ENCODE measurements around the gene FMN2. TPM values are rescaled to one million over a fixed set of nuclear protein-coding genes. Genes with fewer than 3 reads are reported as not detected.

FMN2 gene
- total RNA-seq, 1 donor, result not detected

- no peaks in the 10 kb centered on the region for H3K9me3 ChIP-seq (ENCODE audit: low read depth, low read length)
- no peaks in the 10 kb centered on the region for H3K4me1 ChIP-seq (ENCODE audit: insufficient read depth, low read length)
- no peak overlapping the region for H3K4me3 ChIP-seq (ENCODE audit: low read length)
Measured at GRCh38 chr1:240232530-240232929, 140.8 kb downstream of the FMN2 start.

GRCh38 chr1:240234485-240235210 lies 143.0 kb downstream of the FMN2 start:
- no peaks in the 10 kb centered on the region for H3K4me1 ChIP-seq (ENCODE audit: insufficient read depth, low read length)
- H3K9me3 ChIP-seq (ENCODE audit: low read depth, low read length), result no peaks in the 10 kb centered on the region
- H3K4me3 ChIP-seq (ENCODE audit: low read length), result no peak overlapping the region
- H3K27me3 ChIP-seq (ENCODE audit: insufficient read depth, low read length), result no peaks in the 10 kb centered on the region

More at GRCh38 chr1:240232530-240232929, 140.8 kb downstream of the FMN2 start:
- H3K27me3 ChIP-seq (ENCODE audit: insufficient read depth, low read length), result no peaks in the 10 kb centered on the region

DNA sequence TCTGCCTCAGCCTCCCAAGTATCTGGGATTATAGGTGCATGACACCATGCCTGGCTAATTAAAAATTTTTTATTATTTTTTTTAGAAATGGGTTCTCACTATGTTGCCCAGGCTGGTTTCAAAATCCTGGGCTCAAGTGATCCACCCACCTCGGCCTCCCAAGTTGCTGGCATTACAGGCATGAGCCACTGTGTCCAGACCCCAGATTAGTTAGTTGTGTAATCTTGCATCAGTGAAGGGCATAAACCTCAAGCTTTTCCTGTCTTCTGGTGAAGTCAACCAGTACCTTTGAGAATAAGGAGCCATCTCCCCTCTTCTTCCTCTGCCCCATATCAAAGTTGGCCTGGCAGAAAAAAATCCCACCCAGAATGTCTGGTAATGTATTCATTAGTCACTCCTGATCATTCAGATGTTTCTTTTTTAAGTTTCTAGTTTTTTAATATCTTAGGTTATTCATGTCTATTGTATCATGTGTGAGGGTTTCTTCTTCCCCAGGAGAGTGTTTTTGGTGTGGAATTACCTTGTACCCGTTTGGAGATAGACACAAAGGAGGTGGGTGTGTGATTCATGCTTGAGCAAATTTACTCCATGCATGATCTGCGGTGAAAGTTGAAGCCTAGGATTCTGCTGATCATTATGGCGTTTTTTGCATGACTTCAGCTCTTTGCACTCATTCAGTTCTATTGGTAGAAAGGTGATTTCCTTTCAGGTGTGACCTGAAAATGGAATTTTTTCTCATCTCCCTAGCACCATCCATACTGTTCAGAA lies 144.0 kb downstream of the FMN2 start:
- Histone ChIP-seq H3K4me3 (ENCODE audit: low read length) (no peak overlapping the region), H3K9me3 (ENCODE audit: low read depth, low read length) (no peaks in the 10 kb centered on the region), H3K27me3 (ENCODE audit: insufficient read depth, low read length) (no peaks in the 10 kb centered on the region), H3K4me1 (ENCODE audit: insufficient read depth, low read length) (no peaks in the 10 kb centered on the region)

- Histone ChIP-seq H3K4me3 (ENCODE audit: low read length) (no peak overlapping the region), H3K4me1 (ENCODE audit: insufficient read depth, low read length) (no peaks in the 10 kb centered on the region), H3K27me3 (ENCODE audit: insufficient read depth, low read length) (no peaks in the 10 kb centered on the region), H3K9me3 (ENCODE audit: low read depth, low read length) (no peaks in the 10 kb centered on the region)
Measured at GRCh38 chr1:240237305-240237721, 145.6 kb downstream of the FMN2 start.

- no peaks in the 10 kb centered on the region for H3K9me3 ChIP-seq (ENCODE audit: low read depth, low read length)
- no peaks in the 10 kb centered on the region for H3K27me3 ChIP-seq (ENCODE audit: insufficient read depth, low read length)
Measured at GRCh38 chr1:240239309-240239708, 147.6 kb downstream of the FMN2 start.

GRCh38 chr1:240241278-240241677 lies 149.6 kb downstream of the FMN2 start:
- H3K27me3 ChIP-seq (ENCODE audit: insufficient read depth, low read length), result no peaks in the 10 kb centered on the region
- H3K4me3 ChIP-seq (ENCODE audit: low read length), result no peak overlapping the region
- no peaks in the 10 kb centered on the region for H3K4me1 ChIP-seq (ENCODE audit: insufficient read depth, low read length)
- H3K9me3 ChIP-seq (ENCODE audit: low read depth, low read length), result no peaks in the 10 kb centered on the region

More at GRCh38 chr1:240239309-240239708, 147.6 kb downstream of the FMN2 start:
- no peak overlapping the region for H3K4me3 ChIP-seq (ENCODE audit: low read length)
- no peaks in the 10 kb centered on the region for H3K4me1 ChIP-seq (ENCODE audit: insufficient read depth, low read length)

DNA sequence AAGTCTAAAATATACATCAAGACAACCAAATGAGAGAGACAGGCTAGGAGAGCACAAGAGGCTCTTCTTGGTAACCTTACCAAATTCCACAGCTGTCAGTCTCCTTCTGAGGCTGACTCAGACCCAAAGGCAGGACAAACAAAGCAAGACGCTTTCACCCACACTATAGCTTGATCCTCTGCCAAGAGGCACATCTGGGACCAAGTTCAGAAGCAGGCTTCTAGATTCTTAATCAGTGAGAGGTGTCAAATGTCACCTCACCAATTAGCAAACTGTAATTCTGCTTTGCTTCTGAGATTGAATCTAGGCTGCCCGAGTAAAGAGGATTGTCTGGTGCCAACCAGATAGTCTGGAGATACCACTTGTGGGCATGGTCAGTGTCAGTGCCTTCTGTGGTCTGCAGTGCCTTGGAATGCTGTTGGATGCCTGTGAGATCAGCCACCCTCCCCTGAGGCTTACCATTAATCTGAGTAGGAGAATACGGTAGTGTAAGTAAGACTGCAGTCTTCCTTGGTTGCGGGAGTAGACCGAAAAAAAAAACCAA lies 151.0 kb downstream of the FMN2 start:
- Histone ChIP-seq H3K4me1 (ENCODE audit: insufficient read depth, low read length) (no peaks in the 10 kb centered on the region), H3K9me3 (ENCODE audit: low read depth, low read length) (no peaks in the 10 kb centered on the region), H3K4me3 (ENCODE audit: low read length) (no peak overlapping the region), H3K27me3 (ENCODE audit: insufficient read depth, low read length) (no peaks in the 10 kb centered on the region)

DNA sequence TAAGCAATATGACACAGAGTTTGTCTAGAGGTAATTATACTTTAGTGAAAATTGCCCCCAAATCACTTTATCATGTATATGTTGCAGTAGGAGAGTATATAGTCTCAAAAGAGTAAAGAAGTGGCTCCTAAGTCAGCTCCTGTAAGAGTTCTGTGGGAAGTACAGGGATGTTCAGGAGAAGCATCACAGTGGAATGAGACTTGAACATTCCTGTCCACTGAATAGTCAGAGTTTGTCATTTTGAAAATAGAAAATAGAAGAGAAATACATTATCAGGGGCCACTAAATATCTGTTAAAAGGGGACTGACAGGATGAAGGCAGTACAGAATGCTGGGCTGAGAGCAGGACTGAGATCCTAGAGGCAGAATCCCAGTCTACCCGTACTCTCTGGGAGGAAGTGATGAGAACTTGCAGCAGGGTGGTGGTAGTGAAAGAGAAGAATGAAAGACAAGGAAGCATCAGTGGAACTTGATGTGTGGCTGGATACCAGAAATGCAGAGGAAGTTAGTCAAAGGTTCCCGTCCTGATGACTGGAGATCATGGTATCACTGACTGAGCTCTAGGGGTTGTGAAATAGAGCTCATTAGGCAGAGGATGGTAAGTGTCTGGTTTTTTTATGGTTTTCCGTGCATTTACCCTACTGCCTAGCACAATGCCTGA lies 153.4 kb downstream of the FMN2 start:
- H3K9me3 ChIP-seq (ENCODE audit: low read depth, low read length), result no peaks in the 10 kb centered on the region
- no peaks in the 10 kb centered on the region for H3K27me3 ChIP-seq (ENCODE audit: insufficient read depth, low read length)
- no peak overlapping the region for H3K4me3 ChIP-seq (ENCODE audit: low read length)
- H3K4me1 ChIP-seq (ENCODE audit: insufficient read depth, low read length), result no peaks in the 10 kb centered on the region

GRCh38 chr1:240245629-240246020 lies 153.9 kb downstream of the FMN2 start:
- no peaks in the 10 kb centered on the region for H3K9me3 ChIP-seq (ENCODE audit: low read depth, low read length)
- no peaks in the 10 kb centered on the region for H3K4me1 ChIP-seq (ENCODE audit: insufficient read depth, low read length)
- H3K27me3 ChIP-seq (ENCODE audit: insufficient read depth, low read length), result no peaks in the 10 kb centered on the region
- no peak overlapping the region for H3K4me3 ChIP-seq (ENCODE audit: low read length)

DNA sequence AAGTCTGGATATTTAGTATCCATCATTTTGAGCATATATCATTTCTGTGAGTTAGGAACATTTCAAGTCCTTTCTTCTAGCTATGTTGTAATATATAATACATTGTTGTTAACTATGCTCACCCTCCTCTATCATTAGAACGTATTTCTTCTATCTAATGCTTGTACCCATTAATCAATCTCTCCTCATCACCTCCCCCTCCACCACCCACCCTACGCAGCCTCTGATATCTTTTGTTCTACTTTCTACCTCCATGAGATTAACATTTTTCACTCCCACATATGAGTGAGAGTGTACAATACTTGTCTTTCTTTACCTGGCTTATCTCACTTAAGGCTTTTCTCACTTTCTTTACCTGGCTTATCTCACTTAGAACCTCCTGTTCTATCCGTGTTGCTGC lies 156.2 kb downstream of the FMN2 start:
- no peaks in the 10 kb centered on the region for H3K27me3 ChIP-seq (ENCODE audit: insufficient read depth, low read length)
- H3K9me3 ChIP-seq (ENCODE audit: low read depth, low read length), result no peaks in the 10 kb centered on the region
- no peaks in the 10 kb centered on the region for H3K4me1 ChIP-seq (ENCODE audit: insufficient read depth, low read length)
- no peak overlapping the region for H3K4me3 ChIP-seq (ENCODE audit: low read length)

GRCh38 chr1:240254006-240254405 lies 162.3 kb downstream of the FMN2 start:
- Histone ChIP-seq H3K4me1 (ENCODE audit: insufficient read depth, low read length) (no peaks in the 10 kb centered on the region), H3K9me3 (ENCODE audit: low read depth, low read length) (no peaks in the 10 kb centered on the region), H3K4me3 (ENCODE audit: low read length) (no peak overlapping the region), H3K27me3 (ENCODE audit: insufficient read depth, low read length) (no peaks in the 10 kb centered on the region)

DNA sequence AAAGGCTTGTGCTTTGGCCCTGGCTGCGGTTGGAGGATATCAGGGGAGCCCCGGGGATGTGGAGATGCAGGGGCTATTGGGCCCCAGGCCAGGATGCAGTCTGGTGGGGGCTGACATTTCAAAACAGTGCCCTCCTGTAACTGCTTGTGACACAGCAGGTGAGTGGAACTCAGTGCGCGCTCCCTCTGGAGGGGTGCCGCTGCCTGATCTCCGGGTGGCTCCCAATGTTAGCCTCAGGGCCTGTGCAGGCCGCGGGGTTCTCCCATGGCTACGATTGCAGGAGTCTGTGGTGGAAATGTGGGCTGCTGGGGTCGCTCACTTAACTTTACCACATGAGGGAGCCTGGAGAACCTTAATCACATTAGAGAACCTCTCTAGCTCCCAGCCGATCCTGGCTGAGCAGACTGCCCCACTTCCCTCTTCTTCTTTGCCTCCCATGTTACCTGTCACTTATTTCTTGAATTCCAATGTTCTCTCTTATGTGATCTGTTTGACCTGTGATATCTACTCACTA lies 163.2 kb downstream of the FMN2 start:
- no peaks in the 10 kb centered on the region for H3K9me3 ChIP-seq (ENCODE audit: low read depth, low read length)
- H3K4me3 ChIP-seq (ENCODE audit: low read length), result no peak overlapping the region
- H3K4me1 ChIP-seq (ENCODE audit: insufficient read depth, low read length), result no peaks in the 10 kb centered on the region
- no peaks in the 10 kb centered on the region for H3K27me3 ChIP-seq (ENCODE audit: insufficient read depth, low read length)

- Histone ChIP-seq H3K4me3 (ENCODE audit: low read length) (no peak overlapping the region), H3K4me1 (ENCODE audit: insufficient read depth, low read length) (no peaks in the 10 kb centered on the region)
Measured at GRCh38 chr1:240255922-240256321, 164.2 kb downstream of the FMN2 start.

DNA sequence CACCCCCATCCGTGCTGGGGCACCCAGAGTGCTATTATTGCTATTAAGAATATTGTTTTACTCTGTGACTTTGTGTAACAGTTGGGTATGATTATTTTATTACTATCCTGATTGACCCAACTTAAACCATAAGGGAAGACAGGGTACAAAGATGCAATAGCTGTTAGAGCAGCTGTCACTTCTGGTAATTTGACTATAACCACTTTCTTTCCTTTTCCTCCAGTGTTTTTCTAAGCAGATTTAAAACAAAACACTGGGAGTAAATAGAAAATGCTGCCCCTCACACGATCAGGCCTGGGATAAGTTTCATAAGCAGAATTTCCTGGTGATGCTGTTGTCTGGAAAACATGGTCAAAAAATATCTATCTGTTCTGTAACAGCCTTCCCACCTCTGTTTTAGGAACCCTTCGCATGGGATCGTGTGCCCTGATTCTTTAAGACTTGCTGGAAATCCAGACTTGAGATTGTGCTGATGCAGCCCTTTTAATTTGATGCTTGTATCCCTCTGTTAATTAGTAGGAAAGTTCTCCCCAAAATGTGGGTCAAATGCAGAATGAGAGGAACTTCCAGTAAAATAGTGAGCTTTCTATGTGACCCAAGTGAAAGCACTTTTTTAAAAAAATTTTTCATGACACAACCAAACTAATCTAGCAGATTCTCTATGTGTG lies 165.3 kb downstream of the FMN2 start:
- no peaks in the 10 kb centered on the region for H3K4me1 ChIP-seq (ENCODE audit: insufficient read depth, low read length)
- H3K9me3 ChIP-seq (ENCODE audit: low read depth, low read length), result no peaks in the 10 kb centered on the region
- H3K27me3 ChIP-seq (ENCODE audit: insufficient read depth, low read length), result no peaks in the 10 kb centered on the region
- no peak overlapping the region for H3K4me3 ChIP-seq (ENCODE audit: low read length)

More at GRCh38 chr1:240255922-240256321, 164.2 kb downstream of the FMN2 start:
- H3K27me3 ChIP-seq (ENCODE audit: insufficient read depth, low read length), result no peaks in the 10 kb centered on the region
- no peaks in the 10 kb centered on the region for H3K9me3 ChIP-seq (ENCODE audit: low read depth, low read length)
